ENCODE results near the gene GALNT10. TPM values are rescaled to one million over a fixed set of nuclear protein-coding genes. Genes with fewer than 3 reads are reported as not detected.

Gene GALNT10
- total RNA-seq, 1 experiment from 2014 or later = 27.8 TPM

- Histone ChIP-seq H3K27ac (ENCODE audit: low read depth, low read length) (no peak overlapping the region), H4K20me1 (ENCODE audit: insufficient read depth) (no peaks in the 10 kb centered on the region), H2AFZ (ENCODE audit: low read depth, low read length, poor library complexity, severe bottlenecking) (no peak overlapping the region), H3K9me2 (ENCODE audit: insufficient read depth) (no peaks in the 10 kb centered on the region), H3K79me2 (ENCODE audit: insufficient read depth, low read length) (no peaks in the 10 kb centered on the region), H3K9ac (ENCODE audit: low read length) (no peak overlapping the region), H3K9me3 (ENCODE audit: control insufficient read depth in 1 of 2, insufficient read depth in 1 of 2, low read depth in 1 of 2, low read length in 2 of 2) (no peaks in the 10 kb centered on the region), H3K27me3 (ENCODE audit: insufficient read depth, low read length) (no peaks in the 10 kb centered on the region), H3K36me3 (ENCODE audit: control insufficient read depth in 1 of 2, insufficient read depth in 2 of 2, low read length in 2 of 2) (no peaks in the 10 kb centered on the region), H3K4me3 (replicated peaks in 1 of 2; ENCODE audit: low read depth in 1 of 2, low read length in 2 of 2) (no peak overlapping the region), H3K4me1 (ENCODE audit: control insufficient read depth in 1 of 2, insufficient read depth in 2 of 2, low read length in 2 of 2) (no peaks in the 10 kb centered on the region), H3K4me2 (ENCODE audit: low read length) (no peak overlapping the region)
- intact Hi-C loops (cut with micrococcal nuclease) = no loop called here
- ChIA-PET POLR2A (no interaction called here), CTCF (no interaction called here), RAD21 (ENCODE audit: low non-redundant PET in 1 of 2, low total read pairs in 2 of 2, uncharacterized antibody in 2 of 2, unreplicated experiment in 2 of 2) (no interaction called here)
- DNase-seq (ENCODE audit: low read depth, low spot score) = no peak
- TF ChIP-seq JUND (IDR thresholded peaks at IDR 0.05) (no peak), ELF1 (IDR thresholded peaks at IDR 0.05; ENCODE audit: borderline replicate concordance, low read depth) (no peak), TCF7L2 (IDR thresholded peaks at IDR 0.05; ENCODE audit: borderline replicate concordance, extremely low read depth, insufficient read depth, insufficient read length) (no peak), EZH2 (IDR thresholded peaks at IDR 0.05) (no peak), POLR2A (IDR thresholded peaks at IDR 0.05; ENCODE audit: borderline replicate concordance, extremely low read depth, insufficient read depth, insufficient read length) (no peak), CEBPB (IDR thresholded peaks at IDR 0.05; ENCODE audit: low read depth) (no peak), EZH2phosphoT487 (IDR thresholded peaks at IDR 0.05; ENCODE audit: borderline replicate concordance) (no peak), SRF (IDR thresholded peaks at IDR 0.05; ENCODE audit: low read depth) (no peak), EGR1 (IDR thresholded peaks at IDR 0.05; ENCODE audit: low read depth) (no peak), ZFX (IDR thresholded peaks at IDR 0.05) (no peak), ZNF274 (IDR thresholded peaks at IDR 0.05; ENCODE audit: low read depth, low read length) (no peak), SIN3A (IDR thresholded peaks at IDR 0.05; ENCODE audit: low read depth) (no peak)
- TF ChIP-seq, protein P1, sequence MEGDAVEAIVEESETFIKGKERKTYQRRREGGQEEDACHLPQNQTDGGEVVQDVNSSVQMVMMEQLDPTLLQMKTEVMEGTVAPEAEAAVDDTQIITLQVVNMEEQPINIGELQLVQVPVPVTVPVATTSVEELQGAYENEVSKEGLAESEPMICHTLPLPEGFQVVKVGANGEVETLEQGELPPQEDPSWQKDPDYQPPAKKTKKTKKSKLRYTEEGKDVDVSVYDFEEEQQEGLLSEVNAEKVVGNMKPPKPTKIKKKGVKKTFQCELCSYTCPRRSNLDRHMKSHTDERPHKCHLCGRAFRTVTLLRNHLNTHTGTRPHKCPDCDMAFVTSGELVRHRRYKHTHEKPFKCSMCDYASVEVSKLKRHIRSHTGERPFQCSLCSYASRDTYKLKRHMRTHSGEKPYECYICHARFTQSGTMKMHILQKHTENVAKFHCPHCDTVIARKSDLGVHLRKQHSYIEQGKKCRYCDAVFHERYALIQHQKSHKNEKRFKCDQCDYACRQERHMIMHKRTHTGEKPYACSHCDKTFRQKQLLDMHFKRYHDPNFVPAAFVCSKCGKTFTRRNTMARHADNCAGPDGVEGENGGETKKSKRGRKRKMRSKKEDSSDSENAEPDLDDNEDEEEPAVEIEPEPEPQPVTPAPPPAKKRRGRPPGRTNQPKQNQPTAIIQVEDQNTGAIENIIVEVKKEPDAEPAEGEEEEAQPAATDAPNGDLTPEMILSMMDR (IDR thresholded peaks at IDR 0.05 in 2 of 3, conservative IDR thresholded peaks at IDR 0.05 in 1 of 3; ENCODE audit: borderline replicate concordance in 1 of 3, insufficient read depth in 1 of 3, low read depth in 2 of 3, low read length in 2 of 3) = no peak
- TF ChIP-seq, protein P2, sequence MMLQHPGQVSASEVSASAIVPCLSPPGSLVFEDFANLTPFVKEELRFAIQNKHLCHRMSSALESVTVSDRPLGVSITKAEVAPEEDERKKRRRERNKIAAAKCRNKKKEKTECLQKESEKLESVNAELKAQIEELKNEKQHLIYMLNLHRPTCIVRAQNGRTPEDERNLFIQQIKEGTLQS (IDR thresholded peaks at IDR 0.05) = no peak
- TF ChIP-seq, protein P3, sequence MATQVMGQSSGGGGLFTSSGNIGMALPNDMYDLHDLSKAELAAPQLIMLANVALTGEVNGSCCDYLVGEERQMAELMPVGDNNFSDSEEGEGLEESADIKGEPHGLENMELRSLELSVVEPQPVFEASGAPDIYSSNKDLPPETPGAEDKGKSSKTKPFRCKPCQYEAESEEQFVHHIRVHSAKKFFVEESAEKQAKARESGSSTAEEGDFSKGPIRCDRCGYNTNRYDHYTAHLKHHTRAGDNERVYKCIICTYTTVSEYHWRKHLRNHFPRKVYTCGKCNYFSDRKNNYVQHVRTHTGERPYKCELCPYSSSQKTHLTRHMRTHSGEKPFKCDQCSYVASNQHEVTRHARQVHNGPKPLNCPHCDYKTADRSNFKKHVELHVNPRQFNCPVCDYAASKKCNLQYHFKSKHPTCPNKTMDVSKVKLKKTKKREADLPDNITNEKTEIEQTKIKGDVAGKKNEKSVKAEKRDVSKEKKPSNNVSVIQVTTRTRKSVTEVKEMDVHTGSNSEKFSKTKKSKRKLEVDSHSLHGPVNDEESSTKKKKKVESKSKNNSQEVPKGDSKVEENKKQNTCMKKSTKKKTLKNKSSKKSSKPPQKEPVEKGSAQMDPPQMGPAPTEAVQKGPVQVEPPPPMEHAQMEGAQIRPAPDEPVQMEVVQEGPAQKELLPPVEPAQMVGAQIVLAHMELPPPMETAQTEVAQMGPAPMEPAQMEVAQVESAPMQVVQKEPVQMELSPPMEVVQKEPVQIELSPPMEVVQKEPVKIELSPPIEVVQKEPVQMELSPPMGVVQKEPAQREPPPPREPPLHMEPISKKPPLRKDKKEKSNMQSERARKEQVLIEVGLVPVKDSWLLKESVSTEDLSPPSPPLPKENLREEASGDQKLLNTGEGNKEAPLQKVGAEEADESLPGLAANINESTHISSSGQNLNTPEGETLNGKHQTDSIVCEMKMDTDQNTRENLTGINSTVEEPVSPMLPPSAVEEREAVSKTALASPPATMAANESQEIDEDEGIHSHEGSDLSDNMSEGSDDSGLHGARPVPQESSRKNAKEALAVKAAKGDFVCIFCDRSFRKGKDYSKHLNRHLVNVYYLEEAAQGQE (IDR thresholded peaks at IDR 0.05; ENCODE audit: low read depth) = no peak
- ATAC-seq = no peak
- BruUV-seq (replicated peaks) = no TSS peak
Measured at GRCh38 chr5:154237376-154237743, 46.8 kb downstream of the GALNT10 start.

Data from HCT116 (cell line).